SJSA1 (cell line): ENCODE results near the gene EFCAB6. TPM values are rescaled to one million over a fixed set of nuclear protein-coding genes. Genes with fewer than 3 reads are reported as not detected.

Experiments used
- DNase-seq, 2 experiments: peaks; one replicate each; pipeline ENCODE4 v3.0.0-alpha.2; 2015 to 2020; ENCODE audit warnings: low spot score in 2 of 2, low read depth in 1 of 2
- H3K27ac ChIP-seq: fragments of 250-450 bp; sonication (Bioruptor Pico); 2 replicates; pipeline ENCODE4 v1.5.1; 2020; ENCODE audit warnings: mild to moderate bottlenecking, moderate library complexity
- H3K27me3 ChIP-seq: fragments of 250-450 bp; sonication (Bioruptor Pico); replicated peaks from 2 replicates; pipeline ENCODE4 v1.5.1; 2020; ENCODE audit warnings: mild to moderate bottlenecking, moderate library complexity
- H3K36me3 ChIP-seq: fragments of 250-450 bp; sonication (Bioruptor Pico); 2 replicates; pipeline ENCODE4 v1.5.1; 2020; ENCODE audit warnings: mild to moderate bottlenecking
- H3K4me1 ChIP-seq: fragments of 250-450 bp; sonication (Bioruptor Pico); replicated peaks from 2 replicates; pipeline ENCODE4 v1.6.1; 2021; ENCODE audit warnings: mild to moderate bottlenecking
- H3K4me3 ChIP-seq: fragments of 250-450 bp; sonication (Bioruptor Pico); 2 replicates; pipeline ENCODE4 v1.5.1; 2020; ENCODE audit warnings: mild to moderate bottlenecking
- H3K9me3 ChIP-seq: fragments of 250-450 bp; sonication (Bioruptor Pico); replicated peaks from 2 replicates; pipeline ENCODE4 v1.5.1; 2020; ENCODE audit warnings: mild to moderate bottlenecking
- total RNA-seq: library from RNA; depleted of rRNA; stranded (reverse); fragments of >200 nt; shearing (Covaris generic); gene quantifications from 2 replicates; pipeline ENCODE4 v1.2.3, GENCODE V29; 2014

EFCAB6 gene
- total RNA-seq, 1 experiment from 2014 or later, result 0.50 TPM

DNA sequence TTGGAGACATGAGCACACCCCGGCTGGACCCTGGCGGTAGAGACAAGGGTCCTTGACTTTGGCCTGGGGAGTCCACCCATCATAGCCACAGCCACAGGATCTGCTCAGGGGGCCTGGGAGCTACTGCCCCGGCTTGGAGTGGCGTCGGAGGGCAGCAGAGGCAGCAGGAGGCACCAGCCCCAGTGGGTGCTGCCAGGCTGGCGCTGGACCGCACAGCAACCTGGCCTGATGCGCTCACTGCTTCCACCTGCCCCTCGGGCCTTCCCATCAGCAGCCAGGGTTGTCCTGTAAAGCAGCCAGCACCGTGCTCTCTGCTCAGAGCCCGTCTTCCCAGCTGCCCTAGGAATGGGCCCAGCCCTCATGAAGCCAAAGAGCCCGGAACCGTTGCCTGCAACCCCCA lies 28.3 kb upstream of the EFCAB6 start:
- Histone ChIP-seq H3K27ac (no peak overlapping the region), H3K36me3 (no peaks in the 10 kb centered on the region), H3K27me3 (peaks cover 6% of the 10 kb centered on the region), H3K4me3 (no peak overlapping the region), H3K9me3 (no peaks in the 10 kb centered on the region), H3K4me1 (no peaks in the 10 kb centered on the region)
- DNase-seq, result no peak

DNA sequence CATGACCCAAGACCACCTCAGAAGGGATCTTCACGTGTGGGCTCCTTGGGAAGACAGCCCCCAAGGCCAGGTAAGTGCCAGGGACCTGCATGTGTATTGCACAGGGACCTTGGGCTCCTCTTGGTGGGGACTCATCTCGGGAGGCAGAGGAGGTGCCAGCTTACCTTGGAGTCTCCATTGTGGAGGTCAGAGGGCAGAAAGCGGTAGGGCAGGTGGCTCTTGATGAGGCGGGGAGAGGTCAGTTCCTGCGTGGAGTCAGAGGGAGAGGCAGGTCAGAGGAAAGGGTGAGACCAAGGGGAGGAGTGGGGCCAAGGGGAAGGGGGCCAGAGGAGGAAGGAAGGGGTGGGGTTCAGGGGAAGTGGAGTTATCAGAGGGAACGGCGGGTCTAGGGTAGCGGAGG lies 27.7 kb upstream of the EFCAB6 start:
- H3K36me3 ChIP-seq, result no peaks in the 10 kb centered on the region
- DNase-seq, result no peak
- H3K4me3 ChIP-seq, result no peak overlapping the region
- H3K4me1 ChIP-seq, result no peaks in the 10 kb centered on the region
- H3K27ac ChIP-seq, result no peak overlapping the region
- no peaks in the 10 kb centered on the region for H3K9me3 ChIP-seq
- peaks cover 6% of the 10 kb centered on the region for H3K27me3 ChIP-seq

DNA sequence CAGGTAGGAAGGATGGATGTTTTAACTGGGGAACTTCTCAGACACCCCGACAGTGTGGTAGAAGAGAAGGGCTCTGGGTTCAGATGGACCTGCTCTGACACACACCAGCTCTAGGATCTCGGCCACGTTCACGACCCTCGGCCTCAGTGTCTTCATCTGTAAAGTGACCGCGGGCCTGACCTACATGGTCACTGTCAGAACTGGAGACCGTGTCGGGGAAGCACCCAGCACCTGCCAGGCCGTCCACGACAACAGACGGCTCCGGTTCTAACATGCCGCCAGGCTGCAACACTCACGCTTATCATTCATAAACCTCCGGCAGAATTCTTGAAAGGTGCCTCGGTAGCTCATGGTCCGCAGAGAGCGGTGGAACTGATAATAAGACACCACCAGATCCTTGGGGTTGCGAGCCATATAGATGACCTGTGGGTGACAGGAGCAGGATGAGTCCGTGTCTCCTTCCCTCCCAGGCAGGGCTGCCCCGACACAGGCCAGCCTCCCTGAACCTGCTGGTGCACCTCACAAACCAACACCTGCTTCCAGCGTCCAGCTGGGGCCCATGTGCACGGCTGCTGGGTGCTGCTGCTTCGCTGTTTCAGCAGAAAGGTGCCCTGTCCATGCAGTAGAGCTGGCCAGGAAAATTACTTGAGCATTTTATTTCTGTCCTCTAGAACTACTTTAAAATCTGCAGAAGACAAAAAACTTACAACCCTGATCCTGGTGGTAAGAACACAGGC lies 26.6 kb upstream of the EFCAB6 start:
- no peaks in the 10 kb centered on the region for H3K4me1 ChIP-seq
- H3K9me3 ChIP-seq, result no peaks in the 10 kb centered on the region
- DNase-seq, result no peak
- H3K27ac ChIP-seq, result no peak overlapping the region
- no peaks in the 10 kb centered on the region for H3K36me3 ChIP-seq
- peaks cover 6% of the 10 kb centered on the region for H3K27me3 ChIP-seq
- H3K4me3 ChIP-seq, result no peak overlapping the region

DNA sequence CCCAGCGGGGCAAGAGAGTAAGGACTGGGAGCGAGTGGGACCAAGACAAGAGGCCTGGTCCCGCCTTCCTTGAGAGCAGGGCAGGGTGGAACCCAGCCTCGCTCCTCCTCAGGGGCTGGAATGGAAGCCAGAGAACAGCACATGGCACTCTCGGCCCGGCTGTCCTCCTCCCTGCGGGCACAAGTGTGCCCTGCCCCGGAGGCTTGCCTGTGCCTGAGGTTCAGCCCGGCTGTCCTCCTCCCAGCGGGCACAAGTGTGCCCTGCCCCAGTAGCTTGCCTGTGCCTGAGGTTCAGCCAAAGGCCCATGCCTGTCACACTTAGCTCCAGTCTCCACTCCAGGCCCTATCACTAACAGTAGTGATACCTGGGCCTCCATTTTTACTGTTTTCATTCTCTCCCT lies 26.1 kb upstream of the EFCAB6 start:
- H3K27ac ChIP-seq, result no peak overlapping the region
- DNase-seq, result no peak
- H3K9me3 ChIP-seq, result no peaks in the 10 kb centered on the region
- peaks cover 6% of the 10 kb centered on the region for H3K27me3 ChIP-seq
- no peaks in the 10 kb centered on the region for H3K4me1 ChIP-seq
- no peak overlapping the region for H3K4me3 ChIP-seq
- H3K36me3 ChIP-seq, result no peaks in the 10 kb centered on the region

DNA sequence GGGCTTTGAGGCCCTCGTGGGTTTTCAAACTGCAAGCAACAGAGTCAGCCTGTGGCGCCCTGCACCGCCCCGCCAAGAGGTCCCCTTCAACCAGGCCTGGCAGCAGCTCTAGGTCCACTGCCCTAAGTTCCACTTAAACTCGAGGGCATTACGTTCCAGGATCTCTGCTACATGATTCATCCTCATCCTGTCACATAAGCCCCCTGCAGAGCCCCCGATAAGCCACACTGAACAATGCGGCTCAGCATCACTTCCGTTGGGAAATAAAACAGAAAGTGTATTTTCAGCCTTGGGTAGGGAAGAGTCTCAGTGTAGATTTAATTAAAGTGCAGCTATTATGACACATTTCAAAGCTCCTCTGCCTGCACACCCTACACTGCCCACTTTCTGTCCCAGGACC lies 25.6 kb upstream of the EFCAB6 start:
- H3K36me3 ChIP-seq, result no peaks in the 10 kb centered on the region
- no peaks in the 10 kb centered on the region for H3K9me3 ChIP-seq

DNA sequence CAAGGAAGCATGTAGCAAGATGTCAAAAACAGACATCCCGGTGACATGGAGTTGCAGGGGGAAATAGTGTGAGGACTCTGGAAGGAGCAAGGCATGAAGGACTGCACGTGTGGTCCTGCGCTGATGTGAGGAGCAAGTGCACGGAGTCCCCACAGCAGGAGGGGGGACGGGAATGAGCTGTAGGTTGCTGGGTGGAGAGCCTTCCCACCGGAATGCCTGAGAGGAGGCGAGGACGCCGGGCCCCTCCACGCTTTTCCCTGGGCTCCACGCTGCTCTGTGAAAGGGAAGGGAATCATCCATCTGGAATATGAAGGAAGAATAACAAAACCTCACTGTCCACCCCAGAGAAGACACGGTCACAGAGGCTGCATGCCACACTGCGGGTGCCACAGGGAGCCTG lies 23.6 kb upstream of the EFCAB6 start:
- no peak for DNase-seq
- Histone ChIP-seq H3K4me3 (no peak overlapping the region), H3K27me3 (peaks cover 6% of the 10 kb centered on the region; the same call in 1 of the 2 replicates), H3K9me3 (no peaks in the 10 kb centered on the region), H3K36me3 (no peaks in the 10 kb centered on the region), H3K4me1 (no peaks in the 10 kb centered on the region), H3K27ac (no peak overlapping the region)

More for the DNA sequence above, 25.6 kb upstream of the EFCAB6 start:
- no peak overlapping the region for H3K27ac ChIP-seq
- no peak for DNase-seq
- H3K4me3 ChIP-seq, result no peak overlapping the region
- H3K4me1 ChIP-seq, result no peaks in the 10 kb centered on the region
- H3K27me3 ChIP-seq, result peaks cover 6% of the 10 kb centered on the region

DNA sequence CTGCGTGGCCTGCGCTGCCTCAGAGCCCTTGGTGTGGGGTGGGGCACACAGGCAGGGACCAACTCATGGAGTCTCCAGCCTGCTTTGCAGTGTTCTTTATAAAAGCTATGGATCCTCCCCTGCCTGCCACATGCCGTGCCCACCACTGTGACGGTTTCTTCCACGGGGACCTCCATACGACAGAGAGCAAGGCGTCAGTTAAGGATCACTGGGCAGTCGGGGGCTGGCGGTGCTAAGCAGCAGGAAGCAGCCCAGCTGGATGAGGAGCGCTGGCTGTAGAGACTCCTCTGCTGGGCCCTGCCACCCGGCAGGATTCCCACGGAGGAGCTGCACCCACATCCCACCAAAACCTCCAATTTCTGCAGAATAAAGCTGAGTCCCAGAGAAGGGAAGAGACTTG lies 23.1 kb upstream of the EFCAB6 start:
- H3K27me3 ChIP-seq, result peaks cover 6% of the 10 kb centered on the region; the same call in 1 of the 2 replicates
- DNase-seq, result no peak

DNA sequence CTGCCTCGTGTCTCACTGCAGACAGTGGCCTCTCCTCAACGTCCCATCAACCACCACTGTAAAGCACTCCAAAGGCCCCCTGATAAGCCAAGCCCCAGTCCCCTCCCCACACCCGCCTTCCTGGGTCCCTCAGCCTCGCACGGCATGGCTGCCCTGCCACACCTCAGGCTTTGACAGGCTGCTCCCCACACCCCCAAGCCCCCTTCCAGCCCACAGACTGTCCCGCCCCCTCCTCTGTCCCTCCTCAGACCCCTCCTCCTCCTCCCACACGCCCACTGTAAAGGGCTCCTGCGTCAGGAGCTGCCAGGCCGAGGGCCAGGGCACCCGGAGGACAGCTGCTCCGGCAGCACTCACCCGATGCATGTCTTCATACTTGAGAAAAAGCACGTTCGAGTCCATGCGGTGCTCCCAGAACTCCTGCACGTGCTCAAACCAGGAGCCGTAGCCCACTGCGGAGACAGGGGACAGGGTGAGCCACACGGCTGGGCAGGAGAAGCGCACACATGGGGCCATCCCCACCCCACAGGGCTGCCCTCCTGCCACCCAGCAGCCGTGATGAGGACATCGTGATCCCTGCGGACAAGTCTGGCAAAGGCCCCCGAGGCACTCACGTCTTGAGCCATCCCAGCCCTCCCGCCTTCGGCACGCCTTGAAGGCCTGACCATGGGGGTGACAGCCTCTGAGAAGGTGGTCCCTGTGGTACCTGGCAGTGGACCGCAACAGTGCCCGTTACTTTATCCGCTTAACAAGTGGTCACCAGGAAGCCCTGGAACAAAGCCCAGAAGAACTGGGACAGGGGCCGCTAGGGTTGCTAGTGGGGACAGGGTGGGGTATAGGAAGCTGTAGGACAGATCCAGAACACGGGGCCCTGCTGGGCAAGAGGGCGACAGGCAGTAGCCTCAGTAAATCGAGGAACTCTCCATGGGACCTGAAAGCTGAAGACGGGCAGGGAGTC lies 21.5 kb upstream of the EFCAB6 start:
- no peaks in the 10 kb centered on the region for H3K36me3 ChIP-seq
- no peaks in the 10 kb centered on the region for H3K4me1 ChIP-seq
- no peaks in the 10 kb centered on the region for H3K9me3 ChIP-seq
- no peak for DNase-seq
- no peak overlapping the region for H3K4me3 ChIP-seq
- no peak overlapping the region for H3K27ac ChIP-seq
- H3K27me3 ChIP-seq, result no peaks in the 10 kb centered on the region

More for the DNA sequence above, 23.1 kb upstream of the EFCAB6 start:
- no peaks in the 10 kb centered on the region for H3K36me3 ChIP-seq
- H3K4me3 ChIP-seq, result no peak overlapping the region
- no peak overlapping the region for H3K27ac ChIP-seq
- no peaks in the 10 kb centered on the region for H3K9me3 ChIP-seq
- no peaks in the 10 kb centered on the region for H3K4me1 ChIP-seq

DNA sequence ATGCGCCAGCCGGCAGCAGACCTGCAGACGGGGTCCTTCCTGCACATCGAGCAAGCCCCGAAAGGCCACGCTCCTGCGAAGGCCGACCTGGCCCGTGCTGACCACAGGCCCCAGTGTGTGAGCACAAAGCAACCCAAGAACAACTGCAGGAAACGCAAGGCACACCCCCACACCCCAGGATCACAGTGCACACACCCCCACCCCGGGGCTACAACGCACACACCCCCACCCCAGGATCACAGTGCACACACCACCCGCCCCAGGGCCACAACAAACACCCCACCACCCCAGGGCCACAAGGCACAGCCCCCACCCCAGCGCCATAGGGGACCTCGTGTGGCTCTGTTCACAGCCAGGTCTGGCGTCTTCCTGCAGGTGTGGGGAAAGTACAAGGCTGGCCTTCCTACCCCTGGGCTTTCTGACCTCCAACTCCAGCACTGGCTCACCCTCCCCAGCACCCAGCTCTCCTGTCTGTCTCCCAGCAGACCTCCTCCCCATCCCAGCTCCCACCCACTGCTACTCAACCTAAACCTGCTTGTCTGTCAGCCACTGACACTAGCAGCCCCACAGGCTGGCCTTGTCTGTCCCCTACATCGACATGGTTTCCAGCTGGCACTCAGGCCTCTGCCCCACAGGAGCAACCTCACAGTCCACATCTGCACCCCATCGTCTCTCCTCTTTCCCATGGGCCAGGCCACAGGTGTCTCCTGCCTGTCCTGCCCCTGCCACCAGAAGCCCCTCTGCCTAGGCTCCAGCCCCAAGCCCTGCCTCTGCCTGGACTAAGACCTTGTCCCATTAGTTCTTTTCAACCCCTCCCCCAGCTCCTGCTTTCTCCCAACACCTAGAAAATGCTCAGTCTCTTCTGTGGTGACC lies 20.5 kb upstream of the EFCAB6 start:
- Histone ChIP-seq H3K27me3 (no peaks in the 10 kb centered on the region), H3K4me1 (no peaks in the 10 kb centered on the region), H3K4me3 (no peak overlapping the region), H3K9me3 (no peaks in the 10 kb centered on the region), H3K36me3 (no peaks in the 10 kb centered on the region), H3K27ac (no peak overlapping the region)
- no peak for DNase-seq

DNA sequence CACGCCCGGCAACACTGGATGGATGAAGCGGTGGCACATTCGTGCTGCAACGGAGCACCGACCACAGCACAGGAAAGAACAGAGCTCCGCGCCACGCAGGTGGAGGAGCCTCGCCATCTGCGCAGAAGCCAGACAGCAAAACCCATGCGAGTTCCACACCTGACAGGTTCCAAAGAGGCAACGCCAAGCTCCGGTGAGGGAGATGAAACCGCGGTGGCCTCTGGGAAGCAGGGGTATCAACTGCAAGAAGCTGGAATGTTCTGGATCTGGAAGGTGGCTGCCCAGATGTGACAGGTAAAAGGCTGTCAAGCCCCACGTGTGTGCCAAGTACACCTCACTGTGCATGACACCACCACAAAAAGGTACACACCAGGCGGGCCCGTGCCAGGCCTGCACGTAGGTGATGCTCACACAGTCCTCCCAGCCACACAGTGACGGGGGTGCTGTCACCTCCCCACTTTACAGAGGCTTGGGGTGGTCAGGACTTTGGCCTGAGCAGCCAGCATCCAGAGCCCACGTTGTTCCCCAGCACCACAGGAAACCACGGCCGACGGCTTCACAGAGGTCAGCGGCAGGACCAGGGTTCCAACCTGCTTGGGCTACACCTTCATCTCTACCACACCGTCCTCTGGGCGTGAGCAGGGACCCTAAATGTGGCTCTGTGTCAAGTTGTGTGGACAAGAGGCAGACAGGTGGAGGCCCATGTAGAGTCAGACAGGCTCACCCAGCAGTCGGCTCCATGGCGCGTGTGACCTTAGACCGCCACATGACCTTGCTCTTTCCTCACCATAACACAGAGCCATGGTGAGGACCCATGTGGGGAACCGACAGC lies 19.7 kb upstream of the EFCAB6 start:
- DNase-seq, result no peak
- no peak overlapping the region for H3K4me3 ChIP-seq
- H3K27me3 ChIP-seq, result no peaks in the 10 kb centered on the region
- H3K4me1 ChIP-seq, result no peaks in the 10 kb centered on the region
- no peak overlapping the region for H3K27ac ChIP-seq
- H3K9me3 ChIP-seq, result no peaks in the 10 kb centered on the region
- no peaks in the 10 kb centered on the region for H3K36me3 ChIP-seq

DNA sequence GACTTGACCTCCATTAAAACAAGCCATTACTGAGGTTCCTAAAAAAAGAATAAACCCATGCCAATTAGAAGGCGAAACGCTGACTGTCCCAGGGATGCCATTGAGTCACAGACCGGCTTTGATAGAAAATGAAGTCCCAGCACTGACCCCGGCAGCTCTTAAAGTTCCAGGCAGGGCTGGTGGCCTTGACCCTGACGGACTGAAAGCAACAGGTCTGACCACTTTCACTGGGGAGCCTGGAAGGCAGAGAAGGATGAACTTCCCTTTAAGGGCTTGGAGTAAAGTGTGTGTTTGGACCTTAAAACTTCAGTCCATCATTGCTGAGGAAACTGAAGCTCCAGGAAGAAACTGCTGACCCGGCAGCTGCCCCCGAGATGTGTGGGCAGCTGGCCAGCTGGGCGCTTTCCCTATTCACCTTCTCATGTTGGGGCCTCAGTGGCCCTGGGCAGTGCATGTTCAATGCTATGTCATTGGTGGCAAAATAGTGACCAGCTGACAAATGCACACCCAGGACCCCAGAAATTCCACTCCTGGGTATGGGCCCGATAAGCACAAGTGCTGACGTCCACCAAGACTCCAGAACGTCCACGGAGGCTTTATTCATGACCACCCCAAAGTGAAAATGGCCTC lies 18.9 kb upstream of the EFCAB6 start:
- no peak overlapping the region for H3K4me3 ChIP-seq
- DNase-seq, result no peak
- H3K36me3 ChIP-seq, result no peaks in the 10 kb centered on the region
- no peaks in the 10 kb centered on the region for H3K9me3 ChIP-seq
- no peaks in the 10 kb centered on the region for H3K4me1 ChIP-seq
- no peaks in the 10 kb centered on the region for H3K27me3 ChIP-seq
- H3K27ac ChIP-seq, result no peak overlapping the region

DNA sequence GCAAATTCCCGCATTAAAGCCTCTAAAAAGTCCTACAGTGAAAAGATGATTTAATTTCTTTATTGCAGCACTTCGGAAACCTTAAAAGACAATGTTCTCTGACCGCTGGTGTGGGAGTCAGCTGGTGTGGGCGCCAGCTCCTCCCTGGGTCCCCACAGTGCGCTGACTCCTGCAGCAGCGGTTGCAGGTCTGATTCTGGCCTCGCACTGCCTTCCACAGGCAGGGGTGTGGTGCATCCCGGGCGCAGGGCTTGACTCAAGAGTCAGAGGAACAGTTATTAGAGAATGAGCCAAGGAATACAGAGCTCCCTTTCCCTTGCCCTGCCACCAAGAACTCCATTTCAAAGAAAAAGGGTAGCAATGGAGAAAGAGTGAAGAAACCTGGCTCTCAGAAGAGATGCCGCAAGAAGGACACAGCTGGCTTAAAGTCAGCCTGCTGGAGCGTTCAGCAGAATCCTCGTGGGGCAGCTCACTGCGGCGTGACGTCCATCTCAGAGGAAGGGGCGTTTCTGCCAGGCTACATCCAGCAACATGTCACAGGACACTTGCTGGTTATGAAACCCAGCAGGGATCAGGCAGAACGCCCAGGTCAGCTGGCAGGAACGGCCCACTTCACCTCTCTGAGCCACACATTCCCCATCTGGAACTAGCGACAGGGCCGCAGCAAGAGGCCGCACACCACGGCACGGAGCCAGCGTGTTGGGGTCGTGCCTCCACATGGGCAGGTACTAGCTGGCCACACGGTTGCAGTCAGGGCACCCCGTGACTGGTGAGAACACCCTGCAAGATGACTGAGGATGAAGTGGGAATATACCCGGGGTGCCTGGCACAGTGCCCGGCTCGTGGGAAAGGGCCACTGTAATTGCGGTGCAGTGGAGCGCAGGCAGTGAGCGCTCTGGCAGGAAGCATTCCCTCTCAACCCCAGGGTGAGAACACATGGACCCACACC lies 18.1 kb upstream of the EFCAB6 start:
- H3K27ac ChIP-seq, result no peak overlapping the region
- DNase-seq, result no peak
- H3K4me1 ChIP-seq, result no peaks in the 10 kb centered on the region

More for the DNA sequence above, 18.1 kb upstream of the EFCAB6 start:
- no peaks in the 10 kb centered on the region for H3K36me3 ChIP-seq
- H3K9me3 ChIP-seq, result no peaks in the 10 kb centered on the region
- H3K4me3 ChIP-seq, result no peak overlapping the region
- H3K27me3 ChIP-seq, result peaks cover 3% of the 10 kb centered on the region; the same call in 1 of the 2 replicates
